PC-9 (cell line): ENCODE results near the gene PPP2R2C.

Experiments used
- CTCF ChIP-seq: fragments of 200-600 bp; sonication (generic); conservative IDR thresholded peaks from 2 replicates; pipeline ENCODE4 v1.6.1; 2017; ENCODE audit warnings: mixed run types, antibody characterized with exemption, mild to moderate bottlenecking, moderate library complexity
- EZH2 ChIP-seq: fragments of 200-600 bp; sonication (generic); IDR thresholded peaks from 2 replicates; pipeline ENCODE4 v1.8.0; 2017; ENCODE audit warnings: antibody characterized with exemption, low read depth

GRCh38 chr4:6298035-6298434, 174.4 kb downstream of the PPP2R2C start:
- TF ChIP-seq CTCF (no peak), EZH2 (no peak)
